ENCODE data around the gene MTMR10. TPM values are rescaled to one million over a fixed set of nuclear protein-coding genes. Genes with fewer than 3 reads are reported as not detected.

Gene MTMR10
- total RNA-seq, 1 experiment from 2014 or later = 7.6 TPM

DNA sequence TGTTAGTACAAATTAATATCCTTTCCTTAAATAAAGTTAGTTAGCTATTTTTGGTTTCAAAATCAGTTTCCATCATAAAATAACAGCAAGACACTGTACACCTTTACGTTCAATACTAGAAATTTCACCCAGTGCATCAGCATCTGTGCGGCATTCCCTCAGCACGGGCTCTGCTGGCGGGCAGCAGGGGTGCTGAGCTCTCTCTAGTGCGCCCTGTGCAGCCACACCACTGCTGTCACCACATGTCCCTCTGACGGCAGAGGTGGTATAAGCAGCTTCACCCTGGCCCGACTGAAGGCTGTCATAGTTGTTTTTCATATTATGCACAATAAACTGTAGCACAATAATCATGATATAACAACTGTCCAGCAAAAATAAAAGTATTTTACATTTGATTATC lies 52.3 kb downstream of the MTMR10 start:
- POLR2A ChIA-PET (ENCODE audit: unreplicated experiment) = no interaction called here
- no peaks in the 10 kb centered on the region for H3K79me2 ChIP-seq (ENCODE audit: low read length)
- H3F3A ChIP-seq (ENCODE audit: low read length, unreplicated experiment) = no peaks in the 10 kb centered on the region
- no peaks in the 10 kb centered on the region for H3K27me3 ChIP-seq (ENCODE audit: low read length)
- no peak for TF ChIP-seq EZH2phosphoT487 (IDR thresholded peaks at IDR 0.05; ENCODE audit: borderline replicate concordance, low read length)
- TF ChIP-seq, protein P1, sequence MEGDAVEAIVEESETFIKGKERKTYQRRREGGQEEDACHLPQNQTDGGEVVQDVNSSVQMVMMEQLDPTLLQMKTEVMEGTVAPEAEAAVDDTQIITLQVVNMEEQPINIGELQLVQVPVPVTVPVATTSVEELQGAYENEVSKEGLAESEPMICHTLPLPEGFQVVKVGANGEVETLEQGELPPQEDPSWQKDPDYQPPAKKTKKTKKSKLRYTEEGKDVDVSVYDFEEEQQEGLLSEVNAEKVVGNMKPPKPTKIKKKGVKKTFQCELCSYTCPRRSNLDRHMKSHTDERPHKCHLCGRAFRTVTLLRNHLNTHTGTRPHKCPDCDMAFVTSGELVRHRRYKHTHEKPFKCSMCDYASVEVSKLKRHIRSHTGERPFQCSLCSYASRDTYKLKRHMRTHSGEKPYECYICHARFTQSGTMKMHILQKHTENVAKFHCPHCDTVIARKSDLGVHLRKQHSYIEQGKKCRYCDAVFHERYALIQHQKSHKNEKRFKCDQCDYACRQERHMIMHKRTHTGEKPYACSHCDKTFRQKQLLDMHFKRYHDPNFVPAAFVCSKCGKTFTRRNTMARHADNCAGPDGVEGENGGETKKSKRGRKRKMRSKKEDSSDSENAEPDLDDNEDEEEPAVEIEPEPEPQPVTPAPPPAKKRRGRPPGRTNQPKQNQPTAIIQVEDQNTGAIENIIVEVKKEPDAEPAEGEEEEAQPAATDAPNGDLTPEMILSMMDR (conservative IDR thresholded peaks at IDR 0.05; ENCODE audit: low read depth, low read length) = no peak
- TF ChIP-seq EZH2 (IDR thresholded peaks at IDR 0.05; ENCODE audit: low read length, unreplicated experiment) = no peak
- DNase-seq (no peak), ATAC-seq (no peak)
- peaks cover 31% of the 10 kb centered on the region for H3K36me3 ChIP-seq (ENCODE audit: low read depth, low read length)
- CTCF ChIA-PET = no interaction called here
- no peak overlapping the region for H3K9ac ChIP-seq (ENCODE audit: low read length)
- no TSS peak for BruUV-seq (replicated peaks)
- intact Hi-C loops (cut with micrococcal nuclease) = no loop called here
- no peak overlapping the region for H3K4me2 ChIP-seq (ENCODE audit: low read length)
- no peak overlapping the region for H3K27ac ChIP-seq (ENCODE audit: low read length)
- no peaks in the 10 kb centered on the region for H3K9me2 ChIP-seq (replicated peaks; ENCODE audit: low read length)
- no peaks in the 10 kb centered on the region for H4K20me1 ChIP-seq (ENCODE audit: low read length)
- H2AFZ ChIP-seq (ENCODE audit: low read length) = no peak overlapping the region
- no peaks in the 10 kb centered on the region for H3K9me3 ChIP-seq (ENCODE audit: low read length)
- H3K4me1 ChIP-seq (ENCODE audit: insufficient read depth, low read length) = no peaks in the 10 kb centered on the region
- no peak overlapping the region for H3K4me3 ChIP-seq (ENCODE audit: low read length)

GRCh38 chr15:30933293-30933692 lies 58.1 kb downstream of the MTMR10 start:
- no peak for DNase-seq
- Histone ChIP-seq H4K20me1 (ENCODE audit: low read length) (no peaks in the 10 kb centered on the region), H3K9me2 (replicated peaks; ENCODE audit: low read length) (no peaks in the 10 kb centered on the region), H3K4me2 (ENCODE audit: low read length) (no peak overlapping the region), H3K36me3 (ENCODE audit: low read depth, low read length) (peaks cover 18% of the 10 kb centered on the region), H3K79me2 (ENCODE audit: low read length) (no peaks in the 10 kb centered on the region), H3K4me1 (ENCODE audit: insufficient read depth, low read length) (no peaks in the 10 kb centered on the region), H3F3A (ENCODE audit: low read length, unreplicated experiment) (no peaks in the 10 kb centered on the region), H3K27ac (ENCODE audit: low read length) (no peak overlapping the region), H3K27me3 (ENCODE audit: low read length) (no peaks in the 10 kb centered on the region), H2AFZ (ENCODE audit: low read length) (no peak overlapping the region), H3K4me3 (ENCODE audit: low read length) (no peak overlapping the region), H3K9me3 (ENCODE audit: low read length) (no peaks in the 10 kb centered on the region), H3K9ac (ENCODE audit: low read length) (no peak overlapping the region)
- no peak for ATAC-seq
- ChIA-PET POLR2A (ENCODE audit: unreplicated experiment) (no interaction called here), CTCF (no interaction called here)
- intact Hi-C loops (cut with micrococcal nuclease) = loop anchor here (5.0 kb wide), 1 partner anchor 49 kb away; no protein-coding TSS in a partner anchor
- TF ChIP-seq, protein P1 (conservative IDR thresholded peaks at IDR 0.05; ENCODE audit: low read depth, low read length) = no peak
- TF ChIP-seq EZH2 (IDR thresholded peaks at IDR 0.05; ENCODE audit: low read length, unreplicated experiment) (no peak), EZH2phosphoT487 (IDR thresholded peaks at IDR 0.05; ENCODE audit: borderline replicate concordance, low read length) (no peak)
- BruUV-seq (replicated peaks) = no TSS peak

DNA sequence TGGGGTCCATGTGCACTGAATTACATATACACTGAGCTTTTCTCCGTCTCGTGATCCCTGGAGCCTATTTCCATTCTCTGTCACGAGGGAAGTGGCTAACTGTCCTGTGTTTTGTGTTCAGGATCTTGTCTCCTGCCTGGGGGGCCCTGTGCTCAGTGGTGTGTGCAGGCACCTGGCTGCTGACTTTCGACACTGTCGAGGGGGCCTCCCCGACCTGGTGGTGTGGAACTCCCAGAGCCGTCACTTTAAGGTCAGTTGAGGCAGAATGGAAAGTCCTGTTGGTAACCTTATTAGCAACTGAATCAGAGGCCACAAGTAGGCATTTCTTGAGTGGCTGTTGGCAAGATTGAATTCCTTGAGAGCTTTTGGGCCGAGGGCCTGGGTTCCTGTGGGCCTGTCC lies 61.0 kb downstream of the MTMR10 start:
- H2AFZ ChIP-seq (ENCODE audit: low read length) = no peak overlapping the region
- DNase-seq = no peak
- no peak overlapping the region for H3K27ac ChIP-seq (ENCODE audit: low read length)
- POLR2A ChIA-PET (ENCODE audit: unreplicated experiment) = no interaction called here
- H3F3A ChIP-seq (ENCODE audit: low read length, unreplicated experiment) = no peaks in the 10 kb centered on the region
- H3K4me2 ChIP-seq (ENCODE audit: low read length) = no peak overlapping the region
- TF ChIP-seq, protein P1 (conservative IDR thresholded peaks at IDR 0.05; ENCODE audit: low read depth, low read length) = no peak
- no peak for TF ChIP-seq EZH2phosphoT487 (IDR thresholded peaks at IDR 0.05; ENCODE audit: borderline replicate concordance, low read length)
- no peak for TF ChIP-seq EZH2 (IDR thresholded peaks at IDR 0.05; ENCODE audit: low read length, unreplicated experiment)
- no peaks in the 10 kb centered on the region for H3K9me3 ChIP-seq (ENCODE audit: low read length)
- CTCF ChIA-PET = no interaction called here
- H3K9me2 ChIP-seq (replicated peaks; ENCODE audit: low read length) = no peaks in the 10 kb centered on the region
- H3K4me3 ChIP-seq (ENCODE audit: low read length) = no peak overlapping the region
- no peaks in the 10 kb centered on the region for H3K4me1 ChIP-seq (ENCODE audit: insufficient read depth, low read length)
- intact Hi-C loops (cut with micrococcal nuclease) = loop anchor here (5.0 kb wide), 1 partner anchor 52 kb away; no protein-coding TSS in a partner anchor
- peaks cover 11% of the 10 kb centered on the region; the same call in 1 of the 2 replicates for H3K36me3 ChIP-seq (ENCODE audit: low read depth, low read length)
- BruUV-seq (replicated peaks) = no TSS peak
- no peak overlapping the region for H3K9ac ChIP-seq (ENCODE audit: low read length)
- H3K79me2 ChIP-seq (ENCODE audit: low read length) = no peaks in the 10 kb centered on the region
- H4K20me1 ChIP-seq (ENCODE audit: low read length) = no peaks in the 10 kb centered on the region
- no peaks in the 10 kb centered on the region for H3K27me3 ChIP-seq (ENCODE audit: low read length)
- ATAC-seq = no peak

All from PC-3 (cell line).